Fibroblast of skin of right biceps (primary cell): Measurements from ENCODE around the gene HTR3A.
A peak's percentile ranks its signal among the peaks of the same experiment; 100 is the strongest.

Source experiments
- DNase-seq: peaks from one replicate; pipeline ENCODE4 v3.0.0-alpha.2; 2013

HTR3A gene

DNA sequence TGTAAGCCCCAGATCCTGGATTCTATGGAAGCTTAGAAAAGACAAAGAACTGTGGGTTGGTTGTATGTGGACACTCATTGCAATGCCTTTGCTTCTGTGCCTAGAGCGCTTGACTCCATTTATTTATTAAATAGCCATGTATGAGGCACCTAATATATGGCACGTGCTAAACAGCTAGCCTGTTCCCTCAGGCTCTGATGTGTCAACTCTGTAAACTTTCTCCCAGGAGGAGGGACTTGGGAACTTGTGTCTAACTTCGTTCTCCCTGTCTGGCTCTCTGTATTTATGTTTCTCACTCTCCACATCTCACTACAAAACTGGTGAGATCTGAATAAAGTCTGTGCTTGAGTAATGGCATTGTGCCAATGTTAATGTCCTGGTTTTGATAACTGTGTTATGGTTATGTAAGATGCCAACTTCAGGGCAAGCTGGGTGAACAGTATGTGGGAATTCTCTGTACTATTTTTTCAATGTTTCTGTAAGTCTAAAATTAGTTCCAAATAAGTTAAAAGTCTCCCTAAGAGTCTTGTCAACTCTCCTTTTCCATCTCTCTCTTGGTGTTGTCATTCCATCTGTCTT is 50.5 kb downstream of the HTR3A start:
- DNase-seq, result no peak

DNA sequence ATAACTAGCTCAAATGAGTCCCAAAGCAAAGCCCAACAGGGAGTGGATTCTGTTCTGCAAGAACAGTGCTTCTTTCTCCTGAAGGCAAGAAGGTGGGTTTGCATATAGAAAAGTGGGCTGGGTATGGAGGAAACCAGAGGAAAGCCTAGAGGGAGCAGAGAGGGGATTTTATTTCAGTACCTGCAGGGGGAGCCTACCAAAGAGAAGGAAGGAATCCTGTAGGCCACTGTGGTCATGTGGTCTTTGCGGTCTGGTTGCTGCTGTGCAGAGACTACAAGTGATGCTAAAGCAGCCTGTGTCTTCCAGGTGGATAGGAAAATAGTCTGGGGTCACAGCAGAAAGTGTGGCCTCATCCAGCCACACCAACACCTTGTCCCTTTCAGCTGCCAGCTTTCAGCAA is 51.4 kb downstream of the HTR3A start:
- DNase-seq, result peak; percentile 11

DNA sequence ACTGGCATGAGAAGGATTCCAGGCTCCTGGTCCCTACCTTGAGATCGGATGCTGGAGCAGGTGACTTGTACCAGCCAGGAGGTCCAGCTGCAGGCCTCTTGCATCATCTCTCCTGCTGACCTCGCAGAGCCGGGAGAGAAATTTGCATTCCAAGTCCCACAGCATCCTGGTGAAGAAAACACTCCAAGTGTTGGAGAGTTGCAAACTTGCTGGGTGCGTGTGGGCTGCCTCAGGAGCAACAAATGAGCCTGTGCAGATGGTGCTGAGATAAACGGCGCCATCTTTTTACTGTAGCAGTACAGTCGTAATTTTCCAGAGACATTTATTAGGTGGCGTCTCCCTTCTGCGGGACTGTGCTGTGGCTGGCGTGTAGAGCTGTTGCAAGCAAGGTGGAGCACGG is 52.5 kb downstream of the HTR3A start:
- no peak for DNase-seq

- DNase-seq, result no peak
Measured at GRCh38 chr11:114027926-114028325, 53.0 kb downstream of the HTR3A start.

GRCh38 chr11:114031246-114031966 is 56.5 kb downstream of the HTR3A start:
- no peak for DNase-seq

DNA sequence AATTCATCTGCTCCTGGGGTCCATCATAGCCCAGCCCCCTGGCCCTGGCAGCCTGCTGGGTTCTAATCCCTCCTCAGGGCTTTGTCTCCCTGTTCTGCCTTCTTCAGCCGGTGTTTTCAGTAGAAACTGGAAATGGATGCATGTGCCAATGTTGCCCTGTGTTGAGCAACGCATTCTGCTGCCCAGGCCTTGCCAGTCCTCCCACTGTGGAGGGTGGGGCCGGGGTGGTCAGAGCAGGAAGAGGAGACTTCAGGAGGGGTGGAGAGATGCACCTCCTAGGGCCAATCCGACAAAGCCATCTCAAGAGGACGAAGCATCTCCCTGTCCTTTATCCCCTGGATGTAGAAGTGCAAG is 57.0 kb downstream of the HTR3A start:
- no peak for DNase-seq

DNA sequence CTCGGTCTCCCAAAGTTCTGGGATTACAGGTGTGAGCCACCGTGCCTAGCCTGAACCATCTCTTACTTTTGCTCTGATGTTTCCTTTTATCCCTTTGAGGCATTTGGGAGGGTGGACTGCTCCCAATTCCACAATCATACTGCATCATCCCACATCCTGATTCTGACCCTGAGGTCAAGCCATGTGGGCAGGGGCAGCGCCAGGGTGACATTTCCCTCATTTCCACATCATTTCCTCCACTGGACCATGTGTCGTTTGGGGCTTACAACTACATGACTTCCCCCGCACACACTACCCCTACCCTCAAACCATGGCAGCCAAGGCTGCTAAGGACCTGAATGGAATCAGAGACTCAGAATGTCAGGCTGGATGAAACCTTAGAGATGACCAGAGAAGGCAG is 58.2 kb downstream of the HTR3A start:
- DNase-seq, result no peak

- no peak for DNase-seq
Measured at GRCh38 chr11:114033572-114033971, 58.7 kb downstream of the HTR3A start.

DNA sequence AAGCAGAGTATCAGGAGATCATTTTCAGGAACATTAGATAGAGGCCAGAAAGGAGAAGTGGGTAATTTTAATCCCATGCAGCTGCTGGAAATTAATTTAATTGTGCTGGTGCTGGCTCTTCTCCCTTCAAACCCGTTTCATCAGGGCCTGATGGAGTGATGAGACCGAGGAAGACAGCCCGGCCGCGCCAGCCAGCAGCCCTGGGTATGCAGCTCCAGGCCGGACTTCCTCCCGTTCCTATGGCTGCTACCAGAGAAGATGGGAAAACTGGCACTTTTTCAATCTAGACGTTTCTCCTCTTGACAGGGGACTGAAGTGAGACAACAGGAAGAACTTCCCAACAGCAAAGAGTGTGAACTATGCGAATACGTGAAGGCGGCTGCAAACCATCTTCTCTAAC is 60.0 kb downstream of the HTR3A start:
- DNase-seq, result no peak

DNA sequence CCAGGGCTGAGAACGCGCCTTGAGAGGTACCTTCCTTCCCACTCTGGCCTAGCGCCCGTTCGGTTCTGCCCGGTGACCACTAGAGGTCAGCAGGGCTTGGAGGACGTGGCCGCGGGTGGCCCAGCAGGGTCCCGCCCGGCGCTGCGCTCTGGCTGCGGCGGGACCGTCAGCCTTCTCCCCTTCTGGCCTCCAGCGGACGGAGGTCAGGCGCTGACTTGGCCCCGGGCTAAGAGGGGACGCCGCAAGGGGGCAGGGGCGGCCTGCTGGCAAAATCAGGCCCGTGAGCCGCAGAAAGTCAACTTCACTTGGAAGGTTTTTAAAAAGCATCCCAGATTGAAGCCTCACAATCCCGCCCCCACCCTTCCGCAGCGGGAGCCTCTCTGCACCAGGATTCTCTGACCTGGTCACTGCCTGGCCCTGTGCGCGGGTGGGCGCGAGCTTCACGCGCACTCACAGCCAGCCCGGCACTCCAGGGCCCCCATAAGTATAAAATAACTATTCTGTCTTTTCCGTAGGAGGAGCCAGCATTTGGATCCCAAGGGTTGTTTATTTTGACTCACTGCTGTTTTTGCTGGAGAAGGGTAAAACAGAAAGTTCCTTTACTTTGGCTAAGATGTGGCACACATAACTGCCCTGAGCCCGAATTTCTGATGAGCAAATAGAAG is 61.4 kb downstream of the HTR3A start:
- DNase-seq, result peak; percentile 57

- DNase-seq, result no peak
Measured at GRCh38 chr11:114036958-114037357, 62.0 kb downstream of the HTR3A start.

DNA sequence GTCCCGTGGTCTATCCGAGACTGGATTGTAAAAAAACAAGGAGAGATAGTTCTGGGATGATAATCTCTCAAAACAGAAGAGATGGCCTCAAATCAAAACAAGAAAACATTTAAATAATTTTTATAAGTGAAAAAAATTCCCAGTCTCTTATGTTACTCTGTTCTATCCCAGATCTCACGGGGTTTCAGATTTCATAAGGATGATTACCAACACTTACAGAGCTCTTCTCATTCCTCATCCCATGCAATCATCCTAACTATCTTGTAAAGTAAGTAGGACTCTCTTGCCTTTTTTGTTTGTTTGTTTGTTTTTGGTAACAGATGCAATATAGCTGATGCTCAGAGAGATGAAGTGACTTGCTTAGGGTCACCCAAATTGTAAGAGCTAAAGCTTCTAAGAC is 64.6 kb downstream of the HTR3A start:
- DNase-seq, result no peak
